GM23338 (cell line): ENCODE results near the gene KLHL6. TPM values are rescaled to one million over a fixed set of nuclear protein-coding genes. Genes with fewer than 3 reads are reported as not detected.

Experiments used
- ATAC-seq: fragments of 200-7000 bp; cut with Tn5 transposase; 3 replicates; pipeline ENCODE4 v1.9.1; 2020
- DNase-seq: peaks from one replicate; pipeline ENCODE4 v3.0.0-alpha.2; 2015; ENCODE audit warnings: low spot score
- H2AFZ ChIP-seq: fragments of 200-600 bp; sonication (generic); 2 replicates; pipeline ENCODE4 v1.8.0; 2016; ENCODE audit warnings: antibody characterized with exemption, mild to moderate bottlenecking, moderate library complexity
- H3F3A ChIP-seq: fragments of 200-600 bp; sonication (generic); replicated peaks from 2 replicates; pipeline ENCODE4 v1.8.0; 2017; ENCODE audit warnings: antibody characterized with exemption, mixed run types, low read depth
- H3K27ac ChIP-seq: fragments of 200-600 bp; sonication (generic); 2 replicates; pipeline ENCODE4 v1.6.1; 2016; ENCODE audit warnings: low read depth
- H3K27me3 ChIP-seq: fragments of 200-600 bp; sonication (generic); 2 replicates; pipeline ENCODE4 v1.8.0; 2016; ENCODE audit warnings: mild to moderate bottlenecking, mixed run types, moderate library complexity; ENCODE audit not compliant: insufficient read depth
- H3K36me3 ChIP-seq: fragments of 200-600 bp; sonication (generic); 2 replicates; pipeline ENCODE4 v1.8.0; 2016; ENCODE audit warnings: mild to moderate bottlenecking; ENCODE audit not compliant: insufficient read depth
- H3K4me1 ChIP-seq: fragments of 200-600 bp; sonication (generic); 2 replicates; pipeline ENCODE4 v1.8.0; 2016; ENCODE audit warnings: mild to moderate bottlenecking, moderate library complexity; ENCODE audit not compliant: insufficient read depth
- H3K4me2 ChIP-seq: fragments of 200-600 bp; sonication (generic); 2 replicates; pipeline ENCODE4 v1.7.1; 2017; ENCODE audit warnings: mixed run types
- H3K4me3 ChIP-seq: fragments of 200-600 bp; sonication (generic); 2 replicates; pipeline ENCODE4 v1.6.1; 2016; ENCODE audit warnings: mixed run types
- H3K79me2 ChIP-seq: fragments of 200-600 bp; sonication (generic); replicated peaks from 2 replicates; pipeline ENCODE4 v1.8.0; 2017; ENCODE audit warnings: mild to moderate bottlenecking; ENCODE audit not compliant: insufficient read depth
- H3K9me2 ChIP-seq: fragments of 200-600 bp; sonication (generic); 2 replicates; pipeline ENCODE4 v1.8.0; 2017; ENCODE audit not compliant: insufficient read depth
- H4K20me1 ChIP-seq: fragments of 200-600 bp; sonication (generic); replicated peaks from 2 replicates; pipeline ENCODE4 v1.8.0; 2017; ENCODE audit warnings: mild to moderate bottlenecking; ENCODE audit not compliant: insufficient read depth
- H3K27ac Mint-ChIP-seq: 2 replicates; pipeline ENCODE4 v1.8.0; 2020; ENCODE audit warnings: inconsistent platforms, mild to moderate bottlenecking, moderate library complexity, mixed read lengths
- H3K27me3 Mint-ChIP-seq: 3 replicates; pipeline ENCODE4 v1.8.0; 2022; ENCODE audit warnings: low read depth, mild to moderate bottlenecking, moderate library complexity, mixed read lengths, inconsistent platforms; ENCODE audit not compliant: insufficient read depth, poor library complexity
- H3K36me3 Mint-ChIP-seq: 3 replicates; pipeline ENCODE4 v1.8.0; 2021; ENCODE audit warnings: low read depth, mild to moderate bottlenecking, inconsistent platforms, moderate library complexity, mixed read lengths
- H3K4me1 Mint-ChIP-seq: 3 replicates; pipeline ENCODE4 v1.8.0; 2020; ENCODE audit warnings: mild to moderate bottlenecking, inconsistent platforms, mixed read lengths
- H3K4me3 Mint-ChIP-seq: 3 replicates; pipeline ENCODE4 v1.8.0; 2021; ENCODE audit warnings: moderate library complexity, mild to moderate bottlenecking, inconsistent platforms, mixed read lengths
- H3K9me3 Mint-ChIP-seq: 3 replicates; pipeline ENCODE4 v1.8.0; 2020; ENCODE audit warnings: moderate library complexity, mild to moderate bottlenecking, inconsistent platforms, mixed read lengths
- ETS1 ChIP-seq: IDR thresholded peaks from 2 replicates; pipeline ENCODE4 v1.6.1; 2016; ENCODE audit warnings: antibody characterized with exemption
- EZH2 ChIP-seq: fragments of 200-600 bp; sonication (generic); IDR thresholded peaks from one replicate; pipeline ENCODE4 v1.8.0; 2017; ENCODE audit warnings: antibody characterized with exemption, mild to moderate bottlenecking, low read depth; ENCODE audit not compliant: unreplicated experiment
- NANOG ChIP-seq: IDR thresholded peaks from 2 replicates; pipeline ENCODE4 v1.6.1; 2016; ENCODE audit warnings: antibody characterized with exemption, borderline replicate concordance
- POLR2AphosphoS5 ChIP-seq: IDR thresholded peaks from 2 replicates; pipeline ENCODE4 v1.6.1; 2016; ENCODE audit warnings: antibody characterized with exemption, low read depth
- REST ChIP-seq: IDR thresholded peaks from one replicate; pipeline ENCODE4 v1.6.1; 2018; ENCODE audit warnings: antibody characterized with exemption; ENCODE audit not compliant: unreplicated experiment
- STAT1 ChIP-seq: IDR thresholded peaks from one replicate; pipeline ENCODE4 v1.6.1; 2016; ENCODE audit warnings: antibody characterized with exemption; ENCODE audit not compliant: unreplicated experiment
- ZNF114 ChIP-seq: fragments of 250-450 bp; sonication (Bioruptor Pico); IDR thresholded peaks from 2 replicates; pipeline ENCODE4 v1.5.0; 2020; ENCODE audit warnings: mild to moderate bottlenecking, moderate library complexity
- ZNF331 ChIP-seq: fragments of 250-450 bp; sonication (Bioruptor Pico); IDR thresholded peaks from 2 replicates; pipeline ENCODE4 v1.5.0; 2020; ENCODE audit warnings: low read depth, mild to moderate bottlenecking, moderate library complexity
- ZNF462 ChIP-seq: fragments of 250-450 bp; sonication (Bioruptor Pico); IDR thresholded peaks from 2 replicates; pipeline ENCODE4 v1.5.0; 2020; ENCODE audit warnings: mild to moderate bottlenecking, moderate library complexity
- polyA plus RNA-seq: library from polyadenylated mRNA; unstranded; fragments of >200 nt; fragmentation: Nextera tagmentation; extraction: Ambion mirVana; gene quantifications from 2 replicates; pipeline ENCODE4 v1.2.1, GENCODE V29; 2016
- total RNA-seq: library from RNA; depleted of rRNA; stranded (reverse); fragments of >200 nt; shearing (Covaris generic); gene quantifications from 2 replicates; pipeline ENCODE4 v1.2.3, GENCODE V29; 2014

KLHL6 gene
- total and polyA plus RNA-seq, 2 experiments from 2014 or later: not detected

- no peak overlapping the region for H3K27ac ChIP-seq
- peaks cover 19% of the 10 kb centered on the region for H3K27me3 Mint-ChIP-seq
- H3K4me1 ChIP-seq: peaks cover 17% of the 10 kb centered on the region
- H3K9me3 Mint-ChIP-seq: no peaks in the 10 kb centered on the region
- no peak overlapping the region for H3K4me2 ChIP-seq
- no peak overlapping the region for H3K4me3 ChIP-seq
- no peak for ATAC-seq
- H2AFZ ChIP-seq: no peak overlapping the region
- peaks cover 27% of the 10 kb centered on the region for H3K4me1 Mint-ChIP-seq
- H4K20me1 ChIP-seq: no peaks in the 10 kb centered on the region
- H3K27ac Mint-ChIP-seq: no peak overlapping the region
- H3K27me3 ChIP-seq: peaks cover 10% of the 10 kb centered on the region; the same call in 1 of the 2 replicates
- DNase-seq: no peak
- TF ChIP-seq EZH2: no peak
- H3K79me2 ChIP-seq: no peaks in the 10 kb centered on the region
- no peaks in the 10 kb centered on the region for H3K36me3 ChIP-seq
- H3K4me3 Mint-ChIP-seq: no peak overlapping the region
- H3F3A ChIP-seq: no peaks in the 10 kb centered on the region
- no peaks in the 10 kb centered on the region for H3K36me3 Mint-ChIP-seq
- no peaks in the 10 kb centered on the region; the same call in 1 of the 2 replicates for H3K9me2 ChIP-seq
These were observed 18.2 kb downstream of the KLHL6 start for GRCh38 chr3:183537295-183537730.

- Mint-ChIP-seq H3K4me1 (peaks cover 27% of the 10 kb centered on the region), H3K4me3 (no peak overlapping the region), H3K27ac (no peak overlapping the region), H3K36me3 (no peaks in the 10 kb centered on the region), H3K9me3 (no peaks in the 10 kb centered on the region), H3K27me3 (peaks cover 19% of the 10 kb centered on the region)
- TF ChIP-seq POLR2AphosphoS5: no peak
- TF ChIP-seq EZH2: no peak
- no peak for TF ChIP-seq ZNF462 (CRISPR knock-in tag)
- TF ChIP-seq STAT1: no peak
- TF ChIP-seq NANOG: no peak
- TF ChIP-seq ETS1: no peak
- TF ChIP-seq REST: no peak
- no peak for TF ChIP-seq ZNF114 (CRISPR knock-in tag)
- no peak for TF ChIP-seq ZNF331
- Histone ChIP-seq H3K27ac (no peak overlapping the region), H3K9me2 (no peaks in the 10 kb centered on the region; the same call in 1 of the 2 replicates), H4K20me1 (no peaks in the 10 kb centered on the region), H3K4me1 (peaks cover 17% of the 10 kb centered on the region), H3K36me3 (no peaks in the 10 kb centered on the region), H3K79me2 (no peaks in the 10 kb centered on the region), H3K4me3 (no peak overlapping the region), H2AFZ (no peak overlapping the region), H3K4me2 (no peak overlapping the region), H3F3A (no peaks in the 10 kb centered on the region), H3K27me3 (peaks cover 18% of the 10 kb centered on the region)
- no peak for DNase-seq
- ATAC-seq: no peak
These were observed 19.1 kb downstream of the KLHL6 start for GRCh38 chr3:183536238-183536880.
